ENCODE results near the gene CLPTM1. TPM values are rescaled to one million over a fixed set of nuclear protein-coding genes. Genes with fewer than 3 reads are reported as not detected.
A peak's percentile ranks its signal among the peaks of the same experiment; 100 is the strongest.

Gene CLPTM1
- total and polyA plus RNA-seq, 9 of the 15 experiments (the other 6 are each of a cell fraction or from before 2014, with no cell fraction given), result 0.37 to 96.0 (median 27.5) TPM

DNA sequence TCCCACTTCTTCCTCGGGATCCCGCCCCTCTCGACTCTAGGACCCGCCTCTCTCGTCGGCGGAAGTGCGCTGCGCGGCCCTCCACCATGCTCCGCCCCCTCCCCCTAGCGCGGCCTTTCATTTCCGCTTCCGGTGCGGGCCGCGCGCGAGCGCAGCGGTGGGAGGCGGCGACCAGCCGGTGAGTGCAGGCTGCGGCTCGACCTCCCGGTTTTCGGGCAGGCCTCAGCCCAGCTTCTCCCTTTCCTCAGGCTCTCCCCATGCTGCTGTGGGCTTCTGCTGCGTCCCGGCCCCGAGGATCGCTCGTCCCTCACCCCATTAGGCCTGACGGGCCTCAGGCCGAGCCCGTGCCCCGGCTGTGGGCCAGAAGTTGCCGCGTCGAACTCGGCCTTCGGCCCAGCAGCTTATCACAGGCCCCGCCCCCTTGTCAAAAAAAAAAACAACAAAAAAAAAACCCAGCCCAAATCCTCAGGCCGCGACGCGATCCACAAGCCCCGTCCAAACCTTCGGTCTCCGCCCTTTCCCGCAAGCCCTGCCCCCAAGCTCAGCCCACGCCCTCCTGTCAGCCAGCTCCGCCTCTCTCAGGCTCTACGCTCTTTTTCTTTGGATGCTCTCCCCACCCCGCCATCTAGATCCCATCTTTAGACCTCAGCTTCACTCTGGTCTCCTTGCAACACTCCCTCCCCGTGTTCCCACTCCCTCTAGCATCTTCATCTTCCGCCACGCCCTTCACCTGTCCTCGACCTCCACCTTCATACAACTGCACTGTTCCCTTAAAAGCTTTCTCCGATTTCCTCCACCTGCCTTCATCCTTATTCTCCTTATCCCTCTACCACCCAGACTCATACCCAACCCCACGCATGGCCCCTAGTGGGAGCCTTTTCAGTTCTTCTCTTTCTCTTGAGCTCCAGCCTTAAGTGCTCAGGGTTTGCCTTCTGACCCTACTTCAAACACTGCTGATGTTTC lies 84.0 kb downstream of the CLPTM1 start, which contains the start of gene CLASRP (continued):
- TF ChIP-seq, protein P1, sequence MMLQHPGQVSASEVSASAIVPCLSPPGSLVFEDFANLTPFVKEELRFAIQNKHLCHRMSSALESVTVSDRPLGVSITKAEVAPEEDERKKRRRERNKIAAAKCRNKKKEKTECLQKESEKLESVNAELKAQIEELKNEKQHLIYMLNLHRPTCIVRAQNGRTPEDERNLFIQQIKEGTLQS (IDR thresholded peaks at IDR 0.05), result no peak
- TF ChIP-seq, protein P1 (CRISPR knock-in tag; conservative IDR thresholded peaks at IDR 0.05), result 0 out of 2 replicates have a peak, but pooled peaks have one; percentile 22
- TF ChIP-seq, protein P2, sequence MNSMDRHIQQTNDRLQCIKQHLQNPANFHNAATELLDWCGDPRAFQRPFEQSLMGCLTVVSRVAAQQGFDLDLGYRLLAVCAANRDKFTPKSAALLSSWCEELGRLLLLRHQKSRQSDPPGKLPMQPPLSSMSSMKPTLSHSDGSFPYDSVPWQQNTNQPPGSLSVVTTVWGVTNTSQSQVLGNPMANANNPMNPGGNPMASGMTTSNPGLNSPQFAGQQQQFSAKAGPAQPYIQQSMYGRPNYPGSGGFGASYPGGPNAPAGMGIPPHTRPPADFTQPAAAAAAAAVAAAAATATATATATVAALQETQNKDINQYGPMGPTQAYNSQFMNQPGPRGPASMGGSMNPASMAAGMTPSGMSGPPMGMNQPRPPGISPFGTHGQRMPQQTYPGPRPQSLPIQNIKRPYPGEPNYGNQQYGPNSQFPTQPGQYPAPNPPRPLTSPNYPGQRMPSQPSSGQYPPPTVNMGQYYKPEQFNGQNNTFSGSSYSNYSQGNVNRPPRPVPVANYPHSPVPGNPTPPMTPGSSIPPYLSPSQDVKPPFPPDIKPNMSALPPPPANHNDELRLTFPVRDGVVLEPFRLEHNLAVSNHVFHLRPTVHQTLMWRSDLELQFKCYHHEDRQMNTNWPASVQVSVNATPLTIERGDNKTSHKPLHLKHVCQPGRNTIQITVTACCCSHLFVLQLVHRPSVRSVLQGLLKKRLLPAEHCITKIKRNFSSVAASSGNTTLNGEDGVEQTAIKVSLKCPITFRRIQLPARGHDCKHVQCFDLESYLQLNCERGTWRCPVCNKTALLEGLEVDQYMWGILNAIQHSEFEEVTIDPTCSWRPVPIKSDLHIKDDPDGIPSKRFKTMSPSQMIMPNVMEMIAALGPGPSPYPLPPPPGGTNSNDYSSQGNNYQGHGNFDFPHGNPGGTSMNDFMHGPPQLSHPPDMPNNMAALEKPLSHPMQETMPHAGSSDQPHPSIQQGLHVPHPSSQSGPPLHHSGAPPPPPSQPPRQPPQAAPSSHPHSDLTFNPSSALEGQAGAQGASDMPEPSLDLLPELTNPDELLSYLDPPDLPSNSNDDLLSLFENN (IDR thresholded peaks at IDR 0.05; ENCODE audit: low read depth in 2 of 2, low read length in 2 of 2), result peak in 1 of 2 experiments; percentile 42; a peak in 1 of 4 replicates
- TF ChIP-seq ZKSCAN1 (IDR thresholded peaks at IDR 0.05; ENCODE audit: low read depth, low read length) (no peak), SMC3 (conservative IDR thresholded peaks at IDR 0.05; ENCODE audit: insufficient read depth, low read depth, low read length) (no peak), ESRRB (CRISPR knock-in tag; IDR thresholded peaks at IDR 0.05; ENCODE audit: borderline replicate concordance) (no peak), ASH1L (IDR thresholded peaks at IDR 0.05; ENCODE audit: borderline replicate concordance, low read depth, partially characterized antibody) (no peak), BDP1 (IDR thresholded peaks at IDR 0.05; ENCODE audit: insufficient read depth, insufficient read length) (no peak), OTX1 (CRISPR knock-in tag; IDR thresholded peaks at IDR 0.05) (no peak), ZNF79 (CRISPR knock-in tag; IDR thresholded peaks at IDR 0.05; ENCODE audit: low read depth) (no peak), KLF16 (IDR thresholded peaks at IDR 0.05) (no peak), SRSF9 (IDR thresholded peaks at IDR 0.05; ENCODE audit: borderline replicate concordance, low read depth, low read length) (no peak), EWSR1 (IDR thresholded peaks at IDR 0.05; ENCODE audit: borderline replicate concordance, low read depth, partially characterized antibody) (no peak)
- TF ChIP-seq, protein P3, sequence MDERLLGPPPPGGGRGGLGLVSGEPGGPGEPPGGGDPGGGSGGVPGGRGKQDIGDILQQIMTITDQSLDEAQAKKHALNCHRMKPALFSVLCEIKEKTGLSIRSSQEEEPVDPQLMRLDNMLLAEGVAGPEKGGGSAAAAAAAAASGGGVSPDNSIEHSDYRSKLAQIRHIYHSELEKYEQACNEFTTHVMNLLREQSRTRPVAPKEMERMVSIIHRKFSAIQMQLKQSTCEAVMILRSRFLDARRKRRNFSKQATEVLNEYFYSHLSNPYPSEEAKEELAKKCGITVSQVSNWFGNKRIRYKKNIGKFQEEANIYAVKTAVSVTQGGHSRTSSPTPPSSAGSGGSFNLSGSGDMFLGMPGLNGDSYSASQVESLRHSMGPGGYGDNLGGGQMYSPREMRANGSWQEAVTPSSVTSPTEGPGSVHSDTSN (CRISPR knock-in tag; IDR thresholded peaks at IDR 0.05; ENCODE audit: low read depth), result 0 out of 2 replicates have a peak, but pooled peaks have one; percentile 11
- TF ChIP-seq, protein P3 (tag; conservative IDR thresholded peaks at IDR 0.05; ENCODE audit: low read depth), result no peak
- TF ChIP-seq, protein P4, sequence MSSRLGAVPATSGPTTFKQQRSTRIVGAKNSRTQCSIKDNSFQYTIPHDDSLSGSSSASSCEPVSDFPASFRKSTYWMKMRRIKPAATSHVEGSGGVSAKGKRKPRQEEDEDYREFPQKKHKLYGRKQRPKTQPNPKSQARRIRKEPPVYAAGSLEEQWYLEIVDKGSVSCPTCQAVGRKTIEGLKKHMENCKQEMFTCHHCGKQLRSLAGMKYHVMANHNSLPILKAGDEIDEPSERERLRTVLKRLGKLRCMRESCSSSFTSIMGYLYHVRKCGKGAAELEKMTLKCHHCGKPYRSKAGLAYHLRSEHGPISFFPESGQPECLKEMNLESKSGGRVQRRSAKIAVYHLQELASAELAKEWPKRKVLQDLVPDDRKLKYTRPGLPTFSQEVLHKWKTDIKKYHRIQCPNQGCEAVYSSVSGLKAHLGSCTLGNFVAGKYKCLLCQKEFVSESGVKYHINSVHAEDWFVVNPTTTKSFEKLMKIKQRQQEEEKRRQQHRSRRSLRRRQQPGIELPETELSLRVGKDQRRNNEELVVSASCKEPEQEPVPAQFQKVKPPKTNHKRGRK (tag; IDR thresholded peaks at IDR 0.05), result no peak

Measured in K562 (cell line).